ENCODE measurements around the gene CCDC88B.

Gene CCDC88B

GRCh38 chr11:64327993-64328392, 12.0 kb upstream of the CCDC88B start:
- no peak overlapping the region for H3K27ac ChIP-seq (ENCODE audit: low read depth, low read length)
- peaks cover 2% of the 10 kb centered on the region; the same call in 1 of the 2 replicates for H3K36me3 ChIP-seq (ENCODE audit: control insufficient read depth, insufficient read depth, low read length)
- H3K9ac ChIP-seq (ENCODE audit: low read length): no peak overlapping the region
- H3K9me3 ChIP-seq (ENCODE audit: control insufficient read depth, insufficient read depth, low read depth, low read length): no peaks in the 10 kb centered on the region
- H3K4me3 ChIP-seq (ENCODE audit: low read depth, low read length): no peak overlapping the region
- peaks cover 33% of the 10 kb centered on the region for H3K4me1 ChIP-seq (ENCODE audit: control insufficient read depth, insufficient read depth, low read length)
- H3K27me3 ChIP-seq (ENCODE audit: control insufficient read depth, insufficient read depth, low read length): no peaks in the 10 kb centered on the region

GRCh38 chr11:64330888-64331287, 9.1 kb upstream of the CCDC88B start:
- no peaks in the 10 kb centered on the region for H3K9me3 ChIP-seq (ENCODE audit: control insufficient read depth, insufficient read depth, low read depth, low read length)
- no peak overlapping the region for H3K4me3 ChIP-seq (ENCODE audit: low read depth, low read length)
- no peak overlapping the region for H3K27ac ChIP-seq (ENCODE audit: low read depth, low read length)
- no peaks in the 10 kb centered on the region for H3K27me3 ChIP-seq (ENCODE audit: control insufficient read depth, insufficient read depth, low read length)
- H3K4me1 ChIP-seq (ENCODE audit: control insufficient read depth, insufficient read depth, low read length): peaks cover 16% of the 10 kb centered on the region
- H3K36me3 ChIP-seq (ENCODE audit: control insufficient read depth, insufficient read depth, low read length): no peaks in the 10 kb centered on the region
- no peak overlapping the region for H3K9ac ChIP-seq (ENCODE audit: low read length)

DNA sequence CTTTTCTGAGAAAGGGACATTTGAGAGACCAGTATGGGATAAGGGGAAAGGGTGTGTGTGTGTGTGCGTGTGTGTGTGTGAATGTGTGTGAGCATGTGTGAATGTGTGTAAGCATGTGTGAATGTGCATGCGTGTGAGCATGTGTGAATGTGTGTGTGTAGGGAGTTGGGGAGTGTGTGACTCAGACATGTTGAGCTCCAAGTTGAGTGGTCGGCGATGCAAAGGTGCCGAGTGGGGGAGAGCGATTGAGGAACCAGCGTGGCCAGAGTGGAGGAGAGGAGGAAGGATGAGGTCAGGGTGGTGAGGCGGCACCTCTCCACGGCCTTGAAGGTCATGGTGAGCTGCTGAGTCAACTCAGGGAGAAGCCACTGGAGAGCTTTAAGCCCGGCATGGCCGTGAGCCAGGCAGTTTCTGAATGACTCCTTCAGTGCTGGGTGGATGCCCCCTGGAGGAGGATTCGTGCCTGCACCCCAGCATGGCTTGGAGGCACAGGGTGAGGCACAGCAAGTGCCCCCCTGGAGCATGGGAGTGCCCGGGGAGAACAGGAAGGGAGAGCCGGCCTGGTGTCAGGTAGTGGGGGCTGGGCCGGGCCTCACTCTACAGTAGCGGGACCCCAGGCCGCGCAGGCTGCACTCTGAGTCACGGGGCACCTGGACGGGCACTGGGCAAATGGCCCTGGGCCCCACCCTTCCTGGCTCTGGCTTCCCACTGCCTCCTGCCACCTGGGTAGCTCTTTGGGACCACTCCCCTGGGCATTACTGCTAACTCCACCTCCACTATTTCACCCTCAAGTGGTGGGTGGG, 8.2 kb upstream of the CCDC88B start:
- Histone ChIP-seq H3K27me3 (ENCODE audit: control insufficient read depth, insufficient read depth, low read length) (no peaks in the 10 kb centered on the region), H3K36me3 (ENCODE audit: control insufficient read depth, insufficient read depth, low read length) (no peaks in the 10 kb centered on the region), H3K4me1 (ENCODE audit: control insufficient read depth, insufficient read depth, low read length) (peaks cover 16% of the 10 kb centered on the region), H3K4me3 (ENCODE audit: low read depth, low read length) (no peak overlapping the region), H3K9me3 (ENCODE audit: control insufficient read depth, insufficient read depth, low read depth, low read length) (no peaks in the 10 kb centered on the region), H3K9ac (ENCODE audit: low read length) (peak overlapping the region; percentile 0), H3K27ac (ENCODE audit: low read depth, low read length) (no peak overlapping the region)

GRCh38 chr11:64333556-64333955, 6.4 kb upstream of the CCDC88B start:
- H3K4me1 ChIP-seq (ENCODE audit: control insufficient read depth, insufficient read depth, low read length): peaks cover 16% of the 10 kb centered on the region
- no peaks in the 10 kb centered on the region for H3K9me3 ChIP-seq (ENCODE audit: control insufficient read depth, insufficient read depth, low read depth, low read length)

GRCh38 chr11:64334764-64335735, 5.0 kb upstream of the CCDC88B start:
- no peak overlapping the region for H3K4me3 ChIP-seq (ENCODE audit: low read depth, low read length)
- H3K4me1 ChIP-seq (ENCODE audit: control insufficient read depth, insufficient read depth, low read length): peaks cover 16% of the 10 kb centered on the region
- H3K9ac ChIP-seq (ENCODE audit: low read length): no peak overlapping the region
- no peak overlapping the region for H3K27ac ChIP-seq (ENCODE audit: low read depth, low read length)
- H3K36me3 ChIP-seq (ENCODE audit: control insufficient read depth, insufficient read depth, low read length): no peaks in the 10 kb centered on the region
- no peaks in the 10 kb centered on the region for H3K27me3 ChIP-seq (ENCODE audit: control insufficient read depth, insufficient read depth, low read length)
- no peaks in the 10 kb centered on the region for H3K9me3 ChIP-seq (ENCODE audit: control insufficient read depth, insufficient read depth, low read depth, low read length)

More at GRCh38 chr11:64333556-64333955, 6.4 kb upstream of the CCDC88B start:
- no peaks in the 10 kb centered on the region for H3K36me3 ChIP-seq (ENCODE audit: control insufficient read depth, insufficient read depth, low read length)
- no peak overlapping the region for H3K4me3 ChIP-seq (ENCODE audit: low read depth, low read length)
- no peak overlapping the region for H3K9ac ChIP-seq (ENCODE audit: low read length)
- no peak overlapping the region for H3K27ac ChIP-seq (ENCODE audit: low read depth, low read length)
- no peaks in the 10 kb centered on the region for H3K27me3 ChIP-seq (ENCODE audit: control insufficient read depth, insufficient read depth, low read length)

DNA sequence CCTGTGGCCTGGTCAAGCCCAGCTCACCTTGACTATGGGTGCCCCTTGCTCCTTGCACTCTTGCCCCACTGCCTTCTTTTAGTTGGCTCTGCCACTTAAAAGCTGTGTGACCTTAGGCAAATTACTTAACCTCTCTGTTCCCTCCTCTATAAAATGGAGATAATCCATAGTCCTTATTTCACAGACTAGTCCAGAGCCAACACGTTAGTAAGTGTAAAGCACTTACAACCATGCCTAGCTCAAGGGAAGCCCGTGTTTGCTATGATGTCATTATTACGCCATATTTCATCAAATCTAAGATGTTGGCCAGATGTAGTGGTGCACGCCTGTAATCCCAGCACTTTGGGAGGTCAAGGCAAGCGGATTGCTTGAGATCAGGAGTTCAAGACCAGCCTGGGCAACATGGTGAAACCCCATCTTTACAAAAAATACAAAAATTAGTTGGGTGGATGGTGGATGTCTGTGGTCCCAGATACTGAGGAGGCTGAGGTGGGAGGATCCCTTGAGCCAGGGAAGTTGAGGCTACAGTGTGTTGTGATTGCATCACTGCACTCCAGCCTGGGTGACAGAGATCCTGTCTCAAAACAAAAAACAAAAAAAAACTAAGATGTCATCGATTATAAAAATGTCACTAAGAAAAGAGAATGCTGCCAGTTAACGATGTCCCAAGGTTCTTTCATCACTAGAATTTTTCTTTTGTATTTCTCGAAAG, 2.3 kb upstream of the CCDC88B start:
- Histone ChIP-seq H3K27ac (ENCODE audit: low read depth, low read length) (no peak overlapping the region), H3K9me3 (ENCODE audit: control insufficient read depth, insufficient read depth, low read depth, low read length) (no peaks in the 10 kb centered on the region), H3K4me3 (ENCODE audit: low read depth, low read length) (no peak overlapping the region), H3K36me3 (ENCODE audit: control insufficient read depth, insufficient read depth, low read length) (no peaks in the 10 kb centered on the region), H3K9ac (ENCODE audit: low read length) (no peak overlapping the region), H3K27me3 (ENCODE audit: control insufficient read depth, insufficient read depth, low read length) (no peaks in the 10 kb centered on the region), H3K4me1 (ENCODE audit: control insufficient read depth, insufficient read depth, low read length) (peaks cover 12% of the 10 kb centered on the region)

GRCh38 chr11:64338716-64339115, 1.3 kb upstream of the CCDC88B start:
- no peaks in the 10 kb centered on the region for H3K27me3 ChIP-seq (ENCODE audit: control insufficient read depth, insufficient read depth, low read length)
- no peaks in the 10 kb centered on the region for H3K36me3 ChIP-seq (ENCODE audit: control insufficient read depth, insufficient read depth, low read length)
- no peak overlapping the region for H3K4me3 ChIP-seq (ENCODE audit: low read depth, low read length)
- H3K9ac ChIP-seq (ENCODE audit: low read length): no peak overlapping the region
- peaks cover 20% of the 10 kb centered on the region for H3K4me1 ChIP-seq (ENCODE audit: control insufficient read depth, insufficient read depth, low read length)
- H3K9me3 ChIP-seq (ENCODE audit: control insufficient read depth, insufficient read depth, low read depth, low read length): no peaks in the 10 kb centered on the region
- no peak overlapping the region for H3K27ac ChIP-seq (ENCODE audit: low read depth, low read length)

DNA sequence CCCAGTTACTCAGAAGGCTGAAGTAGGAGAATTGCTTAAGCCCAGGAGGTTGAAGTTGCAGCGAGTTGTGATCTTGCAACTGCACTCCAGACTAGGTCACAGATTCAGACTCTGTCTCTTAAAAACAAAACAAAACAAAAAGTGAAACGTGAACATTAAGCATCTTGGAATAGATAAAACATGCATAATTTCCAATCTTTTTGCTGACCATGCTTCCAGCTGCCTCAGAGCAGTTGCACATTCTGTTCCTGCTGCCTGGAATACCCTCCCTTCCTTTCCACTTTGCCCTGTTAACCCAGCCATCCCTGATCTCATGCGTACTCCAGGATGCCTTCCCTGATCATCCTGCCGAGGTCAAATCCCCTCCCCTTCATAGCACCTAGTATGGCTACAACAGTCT, 718 bp upstream of the CCDC88B start:
- no peak overlapping the region for H3K27ac ChIP-seq (ENCODE audit: low read depth, low read length)
- no peak overlapping the region for H3K9ac ChIP-seq (ENCODE audit: low read length)
- no peaks in the 10 kb centered on the region for H3K27me3 ChIP-seq (ENCODE audit: control insufficient read depth, insufficient read depth, low read length)
- H3K9me3 ChIP-seq (ENCODE audit: control insufficient read depth, insufficient read depth, low read depth, low read length): no peaks in the 10 kb centered on the region
- no peak overlapping the region for H3K4me3 ChIP-seq (ENCODE audit: low read depth, low read length)
- H3K4me1 ChIP-seq (ENCODE audit: control insufficient read depth, insufficient read depth, low read length): peaks cover 20% of the 10 kb centered on the region
- H3K36me3 ChIP-seq (ENCODE audit: control insufficient read depth, insufficient read depth, low read length): no peaks in the 10 kb centered on the region

DNA sequence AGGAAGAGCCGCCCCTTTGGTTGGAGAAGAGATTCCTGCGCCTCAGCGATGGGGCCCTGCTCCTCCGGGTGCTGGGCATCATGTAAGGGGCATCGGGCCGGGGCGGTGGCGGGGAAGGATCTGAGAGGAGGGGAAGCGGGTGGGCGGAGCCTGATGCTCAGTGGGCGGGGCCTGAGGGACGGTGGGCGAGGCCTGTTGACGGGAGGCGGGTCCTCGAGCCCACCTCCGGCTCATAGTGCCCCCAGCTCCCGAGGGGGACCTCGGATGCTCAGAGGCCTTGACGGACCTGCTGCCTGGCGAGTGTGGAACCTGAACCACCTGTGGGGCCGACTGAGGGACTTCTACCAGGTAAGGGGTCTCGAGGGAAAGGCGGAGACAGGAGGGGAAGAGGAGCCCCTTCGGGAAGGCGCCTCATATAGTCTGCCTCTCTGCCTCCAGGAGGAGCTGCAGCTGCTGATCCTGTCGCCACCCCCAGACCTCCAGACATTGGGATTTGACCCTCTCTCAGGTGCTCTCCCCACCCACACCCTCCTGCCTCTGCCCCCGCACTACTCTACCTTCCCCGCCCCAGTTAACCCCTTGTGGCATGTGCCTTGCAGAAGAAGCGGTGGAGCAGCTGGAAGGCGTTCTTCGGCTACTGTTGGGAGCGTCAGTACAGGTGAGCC, 799 bp downstream of the CCDC88B start:
- H3K4me3 ChIP-seq (ENCODE audit: low read depth, low read length): peak overlapping the region; percentile 76
- H3K9ac ChIP-seq (ENCODE audit: low read length): no peak overlapping the region
- H3K9me3 ChIP-seq (ENCODE audit: control insufficient read depth, insufficient read depth, low read depth, low read length): no peaks in the 10 kb centered on the region
- H3K36me3 ChIP-seq (ENCODE audit: control insufficient read depth, insufficient read depth, low read length): no peaks in the 10 kb centered on the region
- no peak overlapping the region for H3K27ac ChIP-seq (ENCODE audit: low read depth, low read length)
- H3K4me1 ChIP-seq (ENCODE audit: control insufficient read depth, insufficient read depth, low read length): peaks cover 20% of the 10 kb centered on the region
- H3K27me3 ChIP-seq (ENCODE audit: control insufficient read depth, insufficient read depth, low read length): no peaks in the 10 kb centered on the region

- Histone ChIP-seq H3K9me3 (ENCODE audit: control insufficient read depth, insufficient read depth, low read depth, low read length) (no peaks in the 10 kb centered on the region), H3K9ac (ENCODE audit: low read length) (no peak overlapping the region), H3K4me1 (ENCODE audit: control insufficient read depth, insufficient read depth, low read length) (peaks cover 20% of the 10 kb centered on the region), H3K4me3 (ENCODE audit: low read depth, low read length) (peak overlapping the region; percentile 76), H3K27me3 (ENCODE audit: control insufficient read depth, insufficient read depth, low read length) (no peaks in the 10 kb centered on the region), H3K27ac (ENCODE audit: low read depth, low read length) (no peak overlapping the region), H3K36me3 (ENCODE audit: control insufficient read depth, insufficient read depth, low read length) (no peaks in the 10 kb centered on the region)
Observed at GRCh38 chr11:64341429-64341828, 1.4 kb downstream of the CCDC88B start.
